Measurements from ENCODE around the gene RNF8.
A peak's percentile ranks its signal among the peaks of the same experiment; 100 is the strongest.

RNF8 gene

DNA sequence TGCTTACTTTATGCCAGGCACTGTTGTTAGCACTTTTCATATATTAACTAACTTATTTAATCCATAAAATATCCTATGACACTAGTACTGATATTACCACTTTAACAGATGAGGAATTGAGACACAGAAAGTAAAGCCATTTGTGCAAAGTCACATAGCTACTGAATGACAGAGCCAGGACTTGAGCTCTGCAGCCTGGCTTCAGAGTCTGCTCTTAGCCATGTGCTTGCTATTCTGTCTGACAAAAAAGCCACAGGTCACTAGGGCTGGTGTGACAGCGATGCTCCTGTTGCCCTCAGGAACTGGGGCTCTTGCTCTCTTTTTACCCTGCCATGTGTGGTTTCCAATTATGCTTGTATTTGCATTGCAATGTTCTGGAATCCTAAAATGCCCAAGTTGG is 44.7 kb upstream of the RNF8 start:
- DNase-seq (ENCODE audit: low read depth, low spot score): no peak
- TF ChIP-seq, protein P1, sequence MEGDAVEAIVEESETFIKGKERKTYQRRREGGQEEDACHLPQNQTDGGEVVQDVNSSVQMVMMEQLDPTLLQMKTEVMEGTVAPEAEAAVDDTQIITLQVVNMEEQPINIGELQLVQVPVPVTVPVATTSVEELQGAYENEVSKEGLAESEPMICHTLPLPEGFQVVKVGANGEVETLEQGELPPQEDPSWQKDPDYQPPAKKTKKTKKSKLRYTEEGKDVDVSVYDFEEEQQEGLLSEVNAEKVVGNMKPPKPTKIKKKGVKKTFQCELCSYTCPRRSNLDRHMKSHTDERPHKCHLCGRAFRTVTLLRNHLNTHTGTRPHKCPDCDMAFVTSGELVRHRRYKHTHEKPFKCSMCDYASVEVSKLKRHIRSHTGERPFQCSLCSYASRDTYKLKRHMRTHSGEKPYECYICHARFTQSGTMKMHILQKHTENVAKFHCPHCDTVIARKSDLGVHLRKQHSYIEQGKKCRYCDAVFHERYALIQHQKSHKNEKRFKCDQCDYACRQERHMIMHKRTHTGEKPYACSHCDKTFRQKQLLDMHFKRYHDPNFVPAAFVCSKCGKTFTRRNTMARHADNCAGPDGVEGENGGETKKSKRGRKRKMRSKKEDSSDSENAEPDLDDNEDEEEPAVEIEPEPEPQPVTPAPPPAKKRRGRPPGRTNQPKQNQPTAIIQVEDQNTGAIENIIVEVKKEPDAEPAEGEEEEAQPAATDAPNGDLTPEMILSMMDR (IDR thresholded peaks at IDR 0.05; ENCODE audit: low read depth, low read length): no peak
- H3K4me3 ChIP-seq (ENCODE audit: low read depth, low read length): no peak overlapping the region
- in situ Hi-C loops (cut with HindIII; ENCODE audit: low sequenced_read_pairs): no loop called here

DNA sequence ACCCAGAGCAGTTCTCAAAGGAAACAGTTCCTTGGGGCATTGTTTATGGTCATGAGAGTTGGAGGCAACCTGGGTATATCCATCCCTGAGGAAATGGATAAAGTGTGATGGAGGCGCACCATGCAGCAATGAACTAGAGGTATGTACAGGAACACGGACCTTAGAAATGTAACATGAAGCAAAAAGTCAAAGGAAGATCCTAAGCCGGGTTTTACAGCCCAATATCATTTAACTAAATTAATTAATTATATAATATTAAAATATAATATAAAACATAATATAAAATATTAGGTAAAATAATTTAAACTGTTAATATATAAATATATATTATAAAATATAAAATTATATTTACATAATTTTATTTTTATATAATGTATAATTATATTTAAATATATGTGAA is 44.1 kb upstream of the RNF8 start:
- no peak overlapping the region for H3K4me3 ChIP-seq (ENCODE audit: low read depth, low read length)
- no peak for DNase-seq (ENCODE audit: low read depth, low spot score)
- TF ChIP-seq, protein P1 (IDR thresholded peaks at IDR 0.05; ENCODE audit: low read depth, low read length): no peak
- in situ Hi-C loops (cut with HindIII; ENCODE audit: low sequenced_read_pairs): no loop called here

DNA sequence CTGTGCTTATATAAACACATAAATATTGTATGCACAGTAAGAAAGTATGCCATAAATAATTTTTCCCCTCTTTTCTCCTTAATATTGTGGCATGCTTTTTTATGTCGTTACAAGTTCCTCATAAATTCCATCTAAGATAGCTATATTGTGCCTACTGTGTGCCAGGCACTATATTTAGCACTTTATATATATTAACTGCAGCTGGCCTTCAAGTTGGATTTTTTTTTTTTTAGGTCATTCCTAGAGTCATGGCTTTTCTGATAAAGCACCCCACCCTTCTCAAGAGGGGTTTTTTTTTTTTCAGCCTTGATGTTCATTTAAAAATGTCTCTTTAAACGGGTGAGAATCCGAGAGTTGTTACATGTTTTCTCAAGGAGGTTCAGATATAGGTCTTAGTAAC is 42.8 kb upstream of the RNF8 start:
- TF ChIP-seq, protein P1 (IDR thresholded peaks at IDR 0.05; ENCODE audit: low read depth, low read length): no peak
- DNase-seq (ENCODE audit: low read depth, low spot score): no peak
- no peak overlapping the region for H3K4me3 ChIP-seq (ENCODE audit: low read depth, low read length)
- in situ Hi-C loops (cut with HindIII; ENCODE audit: low sequenced_read_pairs): no loop called here

DNA sequence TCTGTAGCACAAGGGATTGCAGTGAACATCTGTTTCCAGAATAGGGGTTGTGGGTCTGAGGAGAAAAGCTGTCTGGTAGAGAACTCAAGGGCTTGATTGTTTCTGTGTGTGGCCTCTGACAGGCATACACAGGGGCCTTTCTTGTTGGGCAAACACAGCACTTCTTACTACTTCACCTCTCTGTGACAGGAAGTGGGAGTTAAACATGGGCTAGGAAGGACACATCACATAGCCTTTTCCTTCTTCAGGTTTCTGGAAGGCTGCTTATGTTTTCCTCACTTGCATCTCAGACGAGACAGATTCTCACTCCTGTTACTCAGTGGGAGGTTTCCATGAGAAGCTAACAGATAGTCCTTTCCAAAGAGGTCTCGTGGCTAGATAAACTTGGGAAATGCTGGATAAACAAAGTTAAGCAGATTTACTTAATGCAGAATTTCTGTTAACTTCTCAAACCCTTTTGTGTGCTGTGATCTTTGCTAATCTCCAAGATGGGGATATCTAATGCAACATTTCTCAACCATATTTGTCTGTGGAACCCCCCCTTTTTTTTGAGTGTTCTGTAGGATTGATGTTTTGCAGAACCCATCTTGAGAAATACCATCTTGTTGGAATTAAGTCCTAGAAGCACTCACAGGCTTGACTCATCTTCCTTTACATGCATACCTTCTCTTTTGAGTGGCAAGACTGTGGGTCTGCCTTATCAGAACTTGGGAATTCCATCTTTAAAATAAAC is 41.9 kb upstream of the RNF8 start:
- peak; percentile 13 for DNase-seq (ENCODE audit: low read depth, low spot score)
- TF ChIP-seq, protein P1 (IDR thresholded peaks at IDR 0.05; ENCODE audit: low read depth, low read length): no peak
- in situ Hi-C loops (cut with HindIII; ENCODE audit: low sequenced_read_pairs): no loop called here
- H3K4me3 ChIP-seq (ENCODE audit: low read depth, low read length): no peak overlapping the region

DNA sequence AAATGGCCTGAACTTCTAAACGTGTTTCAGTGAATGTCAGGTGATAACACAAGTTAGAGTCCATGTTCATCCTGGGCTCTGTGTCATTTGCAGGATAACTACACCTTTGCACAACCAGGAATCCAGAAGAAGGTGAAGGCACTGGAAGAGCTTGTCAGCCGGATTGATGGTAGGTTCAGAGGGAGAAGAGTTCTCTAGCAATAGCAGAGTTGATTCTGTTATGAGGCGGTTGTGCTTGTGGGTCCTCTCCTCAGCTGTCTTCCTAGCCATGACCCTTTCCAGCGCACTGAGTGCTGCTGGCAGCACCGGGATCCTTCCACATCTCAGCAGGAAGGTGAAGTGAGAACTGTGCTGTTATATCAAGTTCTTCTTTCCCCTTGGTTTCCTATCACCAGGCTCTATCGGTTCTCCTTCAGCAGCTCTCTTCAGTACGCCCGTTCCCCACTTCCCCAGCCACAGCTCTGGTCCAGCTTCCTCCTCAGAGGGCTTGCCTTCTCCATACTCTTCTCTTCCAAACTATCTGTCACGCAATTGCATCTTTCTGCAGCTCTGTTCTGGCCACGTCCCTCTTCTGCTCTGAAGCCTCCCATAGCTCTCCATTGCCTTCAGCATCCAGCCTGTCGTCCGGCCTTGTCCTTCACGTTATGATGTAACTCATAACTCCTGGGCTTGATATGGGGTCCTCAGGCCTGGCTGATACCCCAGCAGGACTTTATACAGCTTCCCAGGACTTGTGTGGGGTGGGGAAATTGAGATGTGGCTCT is 39.9 kb upstream of the RNF8 start:
- no peak overlapping the region for H3K4me3 ChIP-seq (ENCODE audit: low read depth, low read length)
- TF ChIP-seq, protein P1 (IDR thresholded peaks at IDR 0.05; ENCODE audit: low read depth, low read length): no peak
- no peak for DNase-seq (ENCODE audit: low read depth, low spot score)
- in situ Hi-C loops (cut with HindIII; ENCODE audit: low sequenced_read_pairs): no loop called here

DNA sequence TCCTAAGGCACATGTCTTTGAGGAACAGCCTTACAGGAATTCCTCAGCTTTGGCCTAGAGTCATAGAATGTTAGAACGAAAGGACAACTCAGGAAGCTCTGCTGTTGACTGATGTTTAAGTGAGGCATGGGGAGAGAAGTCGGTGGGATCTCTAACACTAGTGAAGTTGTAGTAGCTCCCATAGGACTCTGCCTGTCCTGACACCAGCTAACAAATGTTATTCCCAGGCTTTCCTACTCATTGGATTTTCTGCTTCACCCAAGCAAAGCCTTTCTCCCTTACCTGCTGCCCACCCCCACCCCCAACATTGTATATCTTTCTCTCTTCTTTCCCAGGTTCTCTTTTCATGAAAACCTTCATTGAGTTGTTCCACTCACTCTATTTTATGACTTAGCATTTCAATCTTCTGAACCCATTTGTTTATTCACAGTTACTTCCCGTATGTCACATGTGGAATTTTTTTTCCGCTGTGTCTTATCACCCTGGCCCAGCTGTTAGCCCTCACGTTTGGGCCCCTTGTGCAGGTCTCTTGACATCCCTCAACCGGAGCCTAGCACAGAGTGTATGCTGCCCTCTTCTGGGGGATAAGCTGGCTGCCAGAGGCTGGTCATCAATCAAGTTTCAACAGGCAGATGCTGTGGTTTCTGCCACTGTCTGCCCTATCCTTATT is 39.2 kb upstream of the RNF8 start:
- peak; percentile 27 for DNase-seq (ENCODE audit: low read depth, low spot score)
- in situ Hi-C loops (cut with HindIII; ENCODE audit: low sequenced_read_pairs): no loop called here

More for the DNA sequence above, 39.2 kb upstream of the RNF8 start:
- TF ChIP-seq, protein P1 (IDR thresholded peaks at IDR 0.05; ENCODE audit: low read depth, low read length): peak; percentile 75
- no peak overlapping the region for H3K4me3 ChIP-seq (ENCODE audit: low read depth, low read length)

Data from astrocyte of the spinal cord (primary cell).